ENCODE results near the gene PEPD. TPM values are rescaled to one million over a fixed set of nuclear protein-coding genes. Genes with fewer than 3 reads are reported as not detected.

The PEPD gene
- total RNA-seq, 1 experiment from 2014 or later = 180 TPM

- no peak for DNase-seq (ENCODE audit: low spot score)
- in situ Hi-C loops (cut with HindIII; ENCODE audit: low sequenced_read_pairs) = no loop called here
Observed at GRCh38 chr19:33447336-33448158, 74.0 kb downstream of the PEPD start.

GRCh38 chr19:33446330-33447293 is 75.0 kb downstream of the PEPD start:
- DNase-seq (ENCODE audit: low spot score) = no peak
- in situ Hi-C loops (cut with HindIII; ENCODE audit: low sequenced_read_pairs) = no loop called here

- in situ Hi-C loops (cut with HindIII; ENCODE audit: low sequenced_read_pairs) = no loop called here
- no peak for DNase-seq (ENCODE audit: low spot score)
Observed at GRCh38 chr19:33445442-33446329, 75.9 kb downstream of the PEPD start.

- no peak for DNase-seq (ENCODE audit: low spot score)
- in situ Hi-C loops (cut with HindIII; ENCODE audit: low sequenced_read_pairs) = no loop called here
Observed at GRCh38 chr19:33444562-33445441, 76.8 kb downstream of the PEPD start.

GRCh38 chr19:33443638-33444561 is 77.7 kb downstream of the PEPD start:
- in situ Hi-C loops (cut with HindIII; ENCODE audit: low sequenced_read_pairs) = no loop called here
- DNase-seq (ENCODE audit: low spot score) = no peak

- in situ Hi-C loops (cut with HindIII; ENCODE audit: low sequenced_read_pairs) = no loop called here
- no peak for DNase-seq (ENCODE audit: low spot score)
Observed at GRCh38 chr19:33442706-33443105, 78.9 kb downstream of the PEPD start.

- DNase-seq (ENCODE audit: low spot score) = no peak
- in situ Hi-C loops (cut with HindIII; ENCODE audit: low sequenced_read_pairs) = no loop called here
Observed at GRCh38 chr19:33441828-33442227, 79.8 kb downstream of the PEPD start.

- no peak for DNase-seq (ENCODE audit: low spot score)
- in situ Hi-C loops (cut with HindIII; ENCODE audit: low sequenced_read_pairs) = no loop called here
Observed at GRCh38 chr19:33441277-33441699, 80.3 kb downstream of the PEPD start.

- no peak for DNase-seq (ENCODE audit: low spot score)
- in situ Hi-C loops (cut with HindIII; ENCODE audit: low sequenced_read_pairs) = no loop called here
Observed at GRCh38 chr19:33440682-33441081, 80.9 kb downstream of the PEPD start.

GRCh38 chr19:33440241-33440640 is 81.3 kb downstream of the PEPD start:
- DNase-seq (ENCODE audit: low spot score) = no peak
- in situ Hi-C loops (cut with HindIII; ENCODE audit: low sequenced_read_pairs) = no loop called here

GRCh38 chr19:33438987-33439781 is 82.4 kb downstream of the PEPD start:
- in situ Hi-C loops (cut with HindIII; ENCODE audit: low sequenced_read_pairs) = no loop called here
- DNase-seq (ENCODE audit: low spot score) = no peak

GRCh38 chr19:33437821-33438671 is 83.5 kb downstream of the PEPD start:
- in situ Hi-C loops (cut with HindIII; ENCODE audit: low sequenced_read_pairs) = no loop called here
- DNase-seq (ENCODE audit: low spot score) = peak; percentile 15

GRCh38 chr19:33437393-33437820 is 84.2 kb downstream of the PEPD start:
- in situ Hi-C loops (cut with HindIII; ENCODE audit: low sequenced_read_pairs) = no loop called here
- no peak for DNase-seq (ENCODE audit: low spot score)

GRCh38 chr19:33436360-33437345 is 84.9 kb downstream of the PEPD start:
- in situ Hi-C loops (cut with HindIII; ENCODE audit: low sequenced_read_pairs) = no loop called here
- no peak for DNase-seq (ENCODE audit: low spot score)
